Endometrium (tissue), 2 donors: ENCODE data around the gene MRPL34.

Experiments used
- FAIRE-seq: peaks from 2 replicates; lab custom pipeline; 2012; peaks lifted over from hg19 to GRCh38; lab: Jason Lieb, UNC
- donor health status: control.
- donor health status: control.

MRPL34 gene

GRCh38 chr19:17341845-17342244 lies 36.2 kb downstream of the MRPL34 start:
- FAIRE-seq: no peak

- FAIRE-seq: no peak
Measured at GRCh38 chr19:17346109-17346671, 40.5 kb downstream of the MRPL34 start.

- FAIRE-seq: no peak
Measured at GRCh38 chr19:17347361-17347760, 41.7 kb downstream of the MRPL34 start.

GRCh38 chr19:17347877-17348276 lies 42.2 kb downstream of the MRPL34 start:
- no peak for FAIRE-seq

- no peak for FAIRE-seq
Measured at GRCh38 chr19:17348700-17349099, 43.0 kb downstream of the MRPL34 start.

GRCh38 chr19:17351815-17352435 lies 46.3 kb downstream of the MRPL34 start:
- no peak for FAIRE-seq

- no peak for FAIRE-seq
Measured at GRCh38 chr19:17352608-17353280, 47.1 kb downstream of the MRPL34 start.

- FAIRE-seq: no peak
Measured at GRCh38 chr19:17353386-17353785, 47.7 kb downstream of the MRPL34 start.
